IPS DF 6.9 (cell line): Measurements from ENCODE around the gene CORO7.

Experiments used
- DNase-seq: peaks from one replicate; pipeline ENCODE4 v3.0.0-alpha.2; 2013; ENCODE audit warnings: low read depth, low spot score
- H3K27ac ChIP-seq: one replicate; pipeline ENCODE4 v1.5.1; 2013; ENCODE audit warnings: low read length, control low read depth
- H3K27me3 ChIP-seq: 2 replicates; pipeline ENCODE4 v1.6.1; 2013; ENCODE audit warnings: mild to moderate bottlenecking, low read length; ENCODE audit not compliant: control insufficient read depth, insufficient read depth
- H3K36me3 ChIP-seq: 2 replicates; pipeline ENCODE4 v1.6.1; 2013; ENCODE audit warnings: low read length; ENCODE audit not compliant: control insufficient read depth, insufficient read depth
- H3K4me1 ChIP-seq: 2 replicates; pipeline ENCODE4 v1.6.1; 2013; ENCODE audit warnings: low read length; ENCODE audit not compliant: control insufficient read depth, insufficient read depth
- H3K4me3 ChIP-seq: 2 replicates; pipeline ENCODE4 v1.5.1; 2013; ENCODE audit warnings: mild to moderate bottlenecking, low read length
- H3K9me3 ChIP-seq: 2 replicates; pipeline ENCODE4 v1.6.1; 2013; ENCODE audit warnings: low read length, inconsistent platforms; ENCODE audit not compliant: control insufficient read depth, insufficient read depth
- WGBS: extraction: QIAGEN DNeasy Blood & Tissue Kit; methylation state at CpG from one replicate; pipeline ENCODE4 v1.1.7; 2013; ENCODE audit warnings: mixed read lengths, missing lambda C conversion rate; ENCODE audit not compliant: insufficient read length, insufficient coverage; 5-methylcytosine and 5-hydroxymethylcytosine counted together

CORO7 gene

DNA sequence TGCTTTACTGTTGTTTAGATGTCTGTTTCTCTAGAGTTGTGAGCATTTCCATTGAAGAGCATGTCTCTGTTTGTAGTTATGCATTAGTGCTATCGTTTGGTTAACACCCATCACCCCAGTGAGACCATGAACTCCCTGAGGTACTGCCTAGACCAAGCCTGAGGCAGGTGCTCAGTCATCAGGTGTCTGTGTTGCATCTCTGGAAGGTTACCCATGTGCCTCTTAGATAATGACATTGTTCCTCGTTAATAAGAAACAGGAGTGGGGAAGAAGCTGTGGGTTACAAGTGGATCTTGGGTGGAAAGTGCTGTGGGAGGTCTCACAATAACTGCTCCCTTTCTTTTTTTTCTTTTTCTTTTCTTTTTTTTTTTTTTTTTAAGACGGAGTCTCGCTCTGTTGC, 27.6 kb upstream of the CORO7 start:
- Histone ChIP-seq H3K9me3 (no peaks in the 10 kb centered on the region), H3K4me1 (no peaks in the 10 kb centered on the region), H3K27me3 (no peaks in the 10 kb centered on the region), H3K27ac (no peak overlapping the region), H3K36me3 (peaks cover 44% of the 10 kb centered on the region), H3K4me3 (no peak overlapping the region)
- WGBS = no CpG with 5 or more reads among the region's 4 CpGs
- DNase-seq = no peak

DNA sequence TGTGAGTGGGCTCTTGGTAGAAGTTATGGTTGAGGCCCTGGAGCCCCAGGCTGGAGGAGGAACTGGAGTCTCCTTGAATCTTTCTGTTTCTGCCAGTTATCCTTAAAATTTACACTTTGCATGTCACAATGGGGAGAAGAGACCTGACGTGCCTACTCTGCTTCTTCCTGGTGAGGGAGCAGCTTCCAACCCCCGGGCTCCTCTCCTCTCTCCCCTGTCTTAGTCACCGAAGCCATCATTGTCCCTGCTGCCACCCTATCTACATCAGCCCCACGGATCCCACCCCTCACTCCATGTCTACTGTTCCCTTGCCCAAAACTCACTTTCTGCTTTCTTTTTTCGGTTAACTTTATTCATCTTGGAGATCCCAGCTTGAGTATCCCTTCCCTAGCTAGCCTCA, 26.9 kb upstream of the CORO7 start:
- Histone ChIP-seq H3K4me3 (no peak overlapping the region), H3K4me1 (no peaks in the 10 kb centered on the region), H3K27ac (no peak overlapping the region), H3K27me3 (no peaks in the 10 kb centered on the region), H3K36me3 (peaks cover 40% of the 10 kb centered on the region), H3K9me3 (no peaks in the 10 kb centered on the region)
- no peak for DNase-seq
- WGBS = no CpG with 5 or more reads among the region's 5 CpGs

DNA sequence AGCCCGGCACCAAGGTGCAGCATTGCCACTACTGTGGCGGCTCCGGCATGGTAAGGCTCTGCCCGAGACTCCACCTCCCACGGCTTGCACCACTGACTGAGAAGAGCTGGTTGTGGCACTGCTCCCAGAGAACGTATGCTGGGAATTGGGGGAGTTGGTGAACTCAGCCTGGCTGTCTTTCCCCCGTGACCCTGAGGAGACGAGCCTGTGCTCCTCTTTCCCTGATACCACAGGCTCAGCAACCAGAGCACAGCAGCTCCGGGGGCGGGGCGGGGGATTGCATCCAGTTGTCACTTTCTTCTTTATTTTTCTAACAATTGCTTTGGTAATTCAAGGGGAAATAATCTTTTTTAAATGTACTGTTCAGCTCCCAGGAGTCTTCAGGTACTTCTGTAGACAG, 26.0 kb upstream of the CORO7 start:
- no peaks in the 10 kb centered on the region for H3K9me3 ChIP-seq
- H3K4me3 ChIP-seq = no peak overlapping the region
- H3K36me3 ChIP-seq = peaks cover 38% of the 10 kb centered on the region
- no peak overlapping the region for H3K27ac ChIP-seq
- H3K27me3 ChIP-seq = no peaks in the 10 kb centered on the region
- DNase-seq = no peak
- WGBS = no CpG with 5 or more reads among the region's 11 CpGs
- H3K4me1 ChIP-seq = no peaks in the 10 kb centered on the region

- peaks cover 17% of the 10 kb centered on the region; the same call in 1 of the 2 replicates for H3K36me3 ChIP-seq
- DNase-seq = no peak
- H3K4me3 ChIP-seq = no peak overlapping the region
- no peak overlapping the region for H3K27ac ChIP-seq
- H3K4me1 ChIP-seq = no peaks in the 10 kb centered on the region
- no peaks in the 10 kb centered on the region for H3K27me3 ChIP-seq
- WGBS = no CpG with 5 or more reads among the region's 3 CpGs
- H3K9me3 ChIP-seq = no peaks in the 10 kb centered on the region
Observed at GRCh38 chr16:4437366-4437765, 21.0 kb upstream of the CORO7 start.

- no CpG with 5 or more reads among the region's 8 CpGs for WGBS
- DNase-seq = no peak
- peaks cover 7% of the 10 kb centered on the region; the same call in 1 of the 2 replicates for H3K36me3 ChIP-seq
Observed at GRCh38 chr16:4435337-4436067, 19.1 kb upstream of the CORO7 start.

GRCh38 chr16:4433914-4434787, 17.8 kb upstream of the CORO7 start:
- Histone ChIP-seq H3K9me3 (no peaks in the 10 kb centered on the region), H3K36me3 (peaks cover 7% of the 10 kb centered on the region; the same call in 1 of the 2 replicates), H3K27me3 (no peaks in the 10 kb centered on the region), H3K4me3 (no peak overlapping the region), H3K27ac (no peak overlapping the region), H3K4me1 (no peaks in the 10 kb centered on the region)
- no CpG with 5 or more reads among the region's 12 CpGs for WGBS
- no peak for DNase-seq

More at GRCh38 chr16:4435337-4436067, 19.1 kb upstream of the CORO7 start:
- Histone ChIP-seq H3K27ac (no peak overlapping the region), H3K4me1 (no peaks in the 10 kb centered on the region), H3K9me3 (no peaks in the 10 kb centered on the region), H3K27me3 (no peaks in the 10 kb centered on the region), H3K4me3 (no peak overlapping the region)

GRCh38 chr16:4433228-4433627, 16.8 kb upstream of the CORO7 start:
- Histone ChIP-seq H3K27me3 (no peaks in the 10 kb centered on the region), H3K9me3 (no peaks in the 10 kb centered on the region), H3K4me3 (no peak overlapping the region), H3K27ac (no peak overlapping the region), H3K36me3 (peaks cover 7% of the 10 kb centered on the region; the same call in 1 of the 2 replicates), H3K4me1 (no peaks in the 10 kb centered on the region)
- WGBS = no CpG with 5 or more reads among the region's 4 CpGs
- DNase-seq = no peak

GRCh38 chr16:4431023-4431422, 14.6 kb upstream of the CORO7 start:
- no peaks in the 10 kb centered on the region for H3K4me1 ChIP-seq
- no CpG with 5 or more reads among the region's 9 CpGs for WGBS
- H3K36me3 ChIP-seq = peaks cover 2% of the 10 kb centered on the region; the same call in 1 of the 2 replicates
- no peak overlapping the region for H3K4me3 ChIP-seq
- H3K9me3 ChIP-seq = no peaks in the 10 kb centered on the region
- H3K27ac ChIP-seq = no peak overlapping the region
- no peak for DNase-seq
- H3K27me3 ChIP-seq = no peaks in the 10 kb centered on the region

GRCh38 chr16:4428500-4428899, 12.1 kb upstream of the CORO7 start:
- no peak overlapping the region for H3K27ac ChIP-seq
- no peaks in the 10 kb centered on the region for H3K4me1 ChIP-seq
- H3K36me3 ChIP-seq = no peaks in the 10 kb centered on the region
- H3K27me3 ChIP-seq = no peaks in the 10 kb centered on the region
- whole genome bisulfite sequencing = no CpG with 5 or more reads among the region's 7 CpGs
- no peak for DNase-seq
- no peak overlapping the region for H3K4me3 ChIP-seq
- H3K9me3 ChIP-seq = no peaks in the 10 kb centered on the region

GRCh38 chr16:4426722-4427372, 10.5 kb upstream of the CORO7 start:
- no peak for DNase-seq
- Histone ChIP-seq H3K27me3 (no peaks in the 10 kb centered on the region), H3K4me1 (no peaks in the 10 kb centered on the region), H3K9me3 (no peaks in the 10 kb centered on the region), H3K4me3 (peak overlapping the region; percentile 89; the same call in 1 of the 2 replicates), H3K36me3 (no peaks in the 10 kb centered on the region), H3K27ac (no peak overlapping the region)
- no CpG with 5 or more reads among the region's 12 CpGs for WGBS
